ENCODE results near the gene PLPPR1. TPM values are rescaled to one million over a fixed set of nuclear protein-coding genes. Genes with fewer than 3 reads are reported as not detected.
A peak's percentile ranks its signal among the peaks of the same experiment; 100 is the strongest.

The PLPPR1 gene
- total RNA-seq, 4 donors from 2014 or later = 0.54 TPM; not detected in 3

DNA sequence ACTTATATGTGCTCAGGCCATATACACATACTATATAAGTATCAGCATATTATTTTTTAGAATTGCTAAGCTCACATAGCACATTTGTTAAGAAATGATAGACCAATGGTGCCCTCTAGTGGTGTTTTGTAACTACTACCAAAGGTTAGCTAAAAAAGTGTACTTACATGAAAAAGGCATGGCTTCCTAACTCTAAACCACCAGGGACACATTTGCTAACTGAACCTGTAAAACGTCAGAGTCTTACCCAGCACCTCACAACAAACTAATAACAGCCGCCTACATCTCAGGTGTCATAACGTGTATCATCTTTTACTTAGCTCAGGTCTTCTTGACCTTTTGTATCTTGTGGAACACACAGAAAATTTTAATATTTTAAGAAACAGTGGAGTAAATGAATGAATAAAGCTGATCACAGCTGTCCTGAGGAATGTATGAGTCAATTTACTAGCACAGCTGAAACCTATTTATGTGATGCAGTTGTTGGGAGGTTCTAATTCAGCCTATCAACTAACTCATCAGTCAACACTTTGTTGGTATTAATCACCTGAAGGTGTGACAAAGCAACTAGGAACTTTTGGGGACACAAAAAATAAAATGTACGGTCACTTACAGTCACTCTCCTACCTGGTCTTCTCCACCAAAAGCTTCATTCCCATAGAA is 283.4 kb downstream of the PLPPR1 start:
- DNase-seq = no peak
- TF ChIP-seq, protein P1, sequence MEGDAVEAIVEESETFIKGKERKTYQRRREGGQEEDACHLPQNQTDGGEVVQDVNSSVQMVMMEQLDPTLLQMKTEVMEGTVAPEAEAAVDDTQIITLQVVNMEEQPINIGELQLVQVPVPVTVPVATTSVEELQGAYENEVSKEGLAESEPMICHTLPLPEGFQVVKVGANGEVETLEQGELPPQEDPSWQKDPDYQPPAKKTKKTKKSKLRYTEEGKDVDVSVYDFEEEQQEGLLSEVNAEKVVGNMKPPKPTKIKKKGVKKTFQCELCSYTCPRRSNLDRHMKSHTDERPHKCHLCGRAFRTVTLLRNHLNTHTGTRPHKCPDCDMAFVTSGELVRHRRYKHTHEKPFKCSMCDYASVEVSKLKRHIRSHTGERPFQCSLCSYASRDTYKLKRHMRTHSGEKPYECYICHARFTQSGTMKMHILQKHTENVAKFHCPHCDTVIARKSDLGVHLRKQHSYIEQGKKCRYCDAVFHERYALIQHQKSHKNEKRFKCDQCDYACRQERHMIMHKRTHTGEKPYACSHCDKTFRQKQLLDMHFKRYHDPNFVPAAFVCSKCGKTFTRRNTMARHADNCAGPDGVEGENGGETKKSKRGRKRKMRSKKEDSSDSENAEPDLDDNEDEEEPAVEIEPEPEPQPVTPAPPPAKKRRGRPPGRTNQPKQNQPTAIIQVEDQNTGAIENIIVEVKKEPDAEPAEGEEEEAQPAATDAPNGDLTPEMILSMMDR (IDR thresholded peaks at IDR 0.05) = peak in 5 of 6 experiments; percentile 49 to 84 (median 75)
- TF ChIP-seq POLR2A (IDR thresholded peaks at IDR 0.05) = no peak
- Histone ChIP-seq H3K4me3 (no peak overlapping the region), H3K9me3 (no peaks in the 10 kb centered on the region), H3K27ac (no peak overlapping the region), H3K27me3 (no peaks in the 10 kb centered on the region), H3K36me3 (no peaks in the 10 kb centered on the region), H3K4me1 (no peaks in the 10 kb centered on the region)

DNA sequence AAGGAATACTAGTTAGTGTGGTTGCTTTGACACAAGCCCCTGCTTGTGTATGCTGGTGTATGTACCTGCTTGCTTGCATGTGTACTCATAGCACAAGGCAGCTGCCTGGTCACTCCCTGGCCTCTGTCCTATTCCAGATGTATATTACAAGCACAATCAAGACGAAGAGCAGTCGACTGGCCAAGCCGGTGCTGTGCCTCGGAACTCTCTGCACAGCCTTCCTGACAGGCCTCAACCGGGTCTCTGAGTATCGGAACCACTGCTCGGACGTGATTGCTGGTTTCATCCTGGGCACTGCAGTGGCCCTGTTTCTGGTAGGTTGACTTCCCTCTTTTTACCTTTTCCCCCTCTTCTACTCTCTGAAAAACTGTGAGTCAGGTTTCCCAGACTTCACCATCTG is 284.1 kb downstream of the PLPPR1 start:
- H3K4me1 ChIP-seq = no peaks in the 10 kb centered on the region

DNA sequence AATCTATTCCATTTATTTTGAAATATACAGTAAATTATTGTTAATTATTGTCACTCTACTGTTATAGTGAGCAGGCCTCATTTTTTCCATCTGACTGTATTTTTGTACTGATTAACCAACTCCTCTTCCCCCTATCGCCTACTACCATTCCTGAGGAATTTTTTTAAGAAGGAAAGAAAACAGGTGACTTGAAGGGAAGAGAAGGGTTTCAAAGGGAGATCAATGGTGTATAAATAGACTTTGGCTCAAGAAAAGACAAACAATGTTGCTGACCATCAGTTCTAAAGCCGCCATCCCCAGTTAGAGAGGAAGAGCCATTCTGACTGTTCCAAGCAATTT is 286.6 kb downstream of the PLPPR1 start:
- Histone ChIP-seq H3K27ac (no peak overlapping the region), H3K4me3 (no peak overlapping the region), H3K36me3 (no peaks in the 10 kb centered on the region), H3K4me1 (no peaks in the 10 kb centered on the region), H3K27me3 (no peaks in the 10 kb centered on the region), H3K9me3 (no peaks in the 10 kb centered on the region)
- DNase-seq = no peak
- TF ChIP-seq, protein P1 (IDR thresholded peaks at IDR 0.05) = no peak
- TF ChIP-seq POLR2A (IDR thresholded peaks at IDR 0.05) = no peak

More for the DNA sequence above, 284.1 kb downstream of the PLPPR1 start:
- DNase-seq = no peak
- TF ChIP-seq, protein P1 (IDR thresholded peaks at IDR 0.05) = no peak
- TF ChIP-seq POLR2A (IDR thresholded peaks at IDR 0.05) = no peak
- H3K27ac ChIP-seq = no peak overlapping the region
- no peaks in the 10 kb centered on the region for H3K36me3 ChIP-seq
- no peak overlapping the region for H3K4me3 ChIP-seq
- no peaks in the 10 kb centered on the region for H3K9me3 ChIP-seq
- H3K27me3 ChIP-seq = no peaks in the 10 kb centered on the region

DNA sequence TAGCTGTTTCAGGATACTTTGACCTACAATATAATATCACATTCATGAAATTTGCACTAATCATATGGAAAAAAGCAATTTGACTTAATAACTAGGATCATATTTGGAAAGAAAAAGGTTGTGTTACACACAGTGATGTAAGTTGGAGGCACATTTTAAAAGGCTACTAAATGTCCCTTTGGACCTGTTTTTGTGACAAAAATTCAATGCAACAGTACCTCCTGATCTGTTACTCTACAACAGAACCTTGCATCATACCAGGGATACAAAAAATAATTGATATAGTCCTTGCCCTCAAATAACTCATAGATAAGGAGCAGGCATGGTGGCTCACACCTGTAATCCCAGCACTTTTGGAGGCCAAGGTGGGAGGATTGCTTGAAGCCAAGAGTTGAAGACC is 289.2 kb downstream of the PLPPR1 start:
- Histone ChIP-seq H3K27ac (no peak overlapping the region), H3K9me3 (no peaks in the 10 kb centered on the region), H3K4me3 (no peak overlapping the region), H3K4me1 (no peaks in the 10 kb centered on the region), H3K27me3 (no peaks in the 10 kb centered on the region), H3K36me3 (no peaks in the 10 kb centered on the region)
- DNase-seq = no peak
- no peak for TF ChIP-seq POLR2A (IDR thresholded peaks at IDR 0.05)
- TF ChIP-seq, protein P1 (IDR thresholded peaks at IDR 0.05) = no peak

DNA sequence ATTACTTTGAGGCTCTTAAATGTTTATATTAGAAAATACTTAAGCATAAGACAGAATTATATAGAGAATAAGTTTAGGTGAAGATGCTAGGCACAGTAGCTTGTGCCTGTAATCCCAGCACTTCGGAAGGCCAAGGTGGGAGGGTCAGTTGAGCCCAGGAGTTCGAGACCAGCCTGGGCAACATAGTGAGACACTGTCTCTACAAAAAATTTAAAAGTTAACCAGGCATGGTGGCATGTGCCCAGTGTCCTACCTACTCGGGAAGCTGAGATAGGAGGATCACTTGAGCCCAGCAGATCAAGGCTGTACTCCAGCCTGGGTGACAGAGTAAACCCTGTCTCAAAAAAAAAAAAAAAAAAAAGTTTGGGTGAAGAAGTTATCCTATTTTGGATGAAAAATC is 294.6 kb downstream of the PLPPR1 start:
- H3K36me3 ChIP-seq = no peaks in the 10 kb centered on the region
- TF ChIP-seq POLR2A (IDR thresholded peaks at IDR 0.05) = no peak
- TF ChIP-seq, protein P1 (IDR thresholded peaks at IDR 0.05) = no peak
- peaks cover 0 to 3% (median 0%) of the 10 kb centered on the region in 4 donors for H3K9me3 ChIP-seq
- no peaks in the 10 kb centered on the region for H3K27me3 ChIP-seq
- H3K4me3 ChIP-seq = no peak overlapping the region
- no peaks in the 10 kb centered on the region for H3K4me1 ChIP-seq
- no peak for DNase-seq
- H3K27ac ChIP-seq = no peak overlapping the region

Data from Peyer's patch (tissue), 4 donors.